22Rv1 (cell line): ENCODE results near the gene MRTFB.

Source experiments
- CTCF ChIP-seq: fragments of 450-650 bp; IDR thresholded peaks from 2 replicates; pipeline ENCODE4 v1.5.1; 2017; ENCODE audit warnings: mild to moderate bottlenecking
- ZFX ChIP-seq: fragments of 450-650 bp; IDR thresholded peaks from 2 replicates; pipeline ENCODE4 v1.6.1; 2017; ENCODE audit warnings: antibody characterized with exemption, borderline replicate concordance

GRCh38 chr16:14043278-14043677 is 27.8 kb upstream of the MRTFB start:
- TF ChIP-seq CTCF (no peak), ZFX (no peak)
